HL-60/S4 (cell line): ENCODE measurements around the gene GRID2.
"Not testable (repeated sequence)": the region's sequence is repeated elsewhere in the genome, so short reads cannot be mapped to it uniquely, and the experiment has no call there.

Experiments used
- in situ Hi-C: fragments of 300-500 bp; cut with MboI; formaldehyde crosslinking; loops from 2 replicates; pipeline ENCODE4 v1.14.3; 2022; ENCODE audit warnings: low sequenced_read_pairs

GRID2 gene

GRCh38 chr4:92433272-92433758, 129.5 kb downstream of the GRID2 start:
- in situ Hi-C loops: no loop called here

- in situ Hi-C loops: not testable (repeated sequence)
These were observed 135.0 kb downstream of the GRID2 start for GRCh38 chr4:92438722-92439121.

DNA sequence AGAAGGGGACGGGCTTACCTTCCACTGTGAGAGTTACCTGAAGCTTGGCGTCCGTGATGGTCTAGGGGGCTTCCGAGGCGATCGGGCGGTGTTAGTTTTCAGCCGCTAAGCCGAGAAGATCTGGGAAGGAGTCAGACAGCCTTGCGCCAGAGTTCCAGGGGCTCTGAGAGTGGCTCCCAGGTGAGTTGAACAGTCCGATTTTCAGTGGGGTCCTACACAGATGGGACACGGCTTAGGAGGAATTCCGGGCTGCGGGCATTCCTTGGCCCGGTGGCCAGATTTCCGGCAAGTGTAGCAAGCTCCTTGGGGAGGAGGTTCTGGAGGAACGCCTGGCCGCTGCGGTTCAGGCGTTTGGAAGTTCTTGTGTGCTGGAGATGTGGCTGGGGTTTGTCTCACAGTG, 138.4 kb downstream of the GRID2 start:
- in situ Hi-C loops: not testable (repeated sequence)

GRCh38 chr4:92444143-92444843, 140.5 kb downstream of the GRID2 start:
- in situ Hi-C loops: not testable (repeated sequence)

DNA sequence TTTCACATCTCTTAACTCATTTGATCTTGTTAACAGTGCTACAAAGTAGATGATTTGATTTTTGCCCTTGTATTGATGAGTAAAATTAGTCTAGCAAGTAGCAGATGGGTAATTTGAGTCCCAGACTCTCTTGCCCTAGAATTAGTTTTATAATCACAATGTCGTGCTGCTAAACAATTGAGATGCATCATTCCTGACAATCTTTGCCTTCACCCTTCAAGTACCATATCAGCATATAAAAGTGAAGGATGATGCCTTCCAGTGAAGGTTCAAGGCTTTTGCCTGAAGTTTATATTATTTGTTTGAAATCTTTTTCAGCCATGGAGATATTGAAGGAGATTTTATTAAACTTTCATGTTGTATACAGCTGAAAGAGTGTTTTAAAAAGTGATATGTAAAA, 141.4 kb downstream of the GRID2 start:
- in situ Hi-C loops: no loop called here

DNA sequence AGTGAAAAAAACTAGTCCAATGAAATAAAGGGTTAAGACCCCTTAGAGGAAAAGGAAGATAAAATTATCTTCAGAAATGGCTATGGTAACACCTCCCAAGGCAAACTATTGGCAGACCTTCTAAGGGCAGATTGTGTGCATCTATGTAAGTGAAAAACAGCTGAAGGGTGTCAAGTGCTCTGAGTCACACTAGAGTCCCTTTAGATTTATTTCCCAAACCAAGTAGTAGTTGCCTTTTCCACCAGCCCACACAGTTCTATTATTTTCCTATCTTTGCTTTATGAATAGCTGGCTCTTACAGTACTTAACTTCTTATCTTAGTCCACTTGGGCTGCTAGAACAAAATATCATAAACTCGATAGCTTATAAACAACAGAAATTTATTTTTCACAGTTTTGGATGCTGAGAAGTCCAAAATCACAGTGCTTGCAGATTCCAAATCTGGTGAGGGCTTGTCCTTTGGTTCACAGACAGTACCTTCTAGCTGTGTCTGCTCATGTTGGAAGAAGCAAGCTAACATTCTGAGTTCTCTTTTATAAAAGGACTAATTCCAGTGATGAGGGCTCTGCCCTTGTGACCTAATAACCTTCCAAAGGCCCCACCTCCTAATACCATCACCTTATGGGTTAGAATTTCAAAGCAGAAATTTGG, 143.6 kb downstream of the GRID2 start:
- in situ Hi-C loops: no loop called here

DNA sequence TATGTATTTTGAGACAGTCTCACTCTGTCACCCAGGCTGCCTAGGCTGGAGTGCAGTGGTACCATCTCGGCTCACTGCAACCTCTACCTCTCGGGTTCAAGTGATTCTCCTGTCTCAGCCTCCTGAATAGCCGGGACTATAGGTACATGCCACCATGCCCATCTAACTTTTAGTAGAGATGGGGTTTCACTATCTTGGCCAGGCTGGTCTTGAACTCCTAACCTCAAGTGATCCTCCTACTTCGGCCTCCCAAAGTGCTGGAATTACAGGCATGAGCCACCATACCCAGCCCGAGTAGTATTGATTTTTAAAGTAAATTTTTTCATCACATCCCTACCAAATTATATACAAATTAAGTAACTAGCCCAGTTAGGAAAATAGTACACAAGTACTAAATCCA, 144.4 kb downstream of the GRID2 start:
- in situ Hi-C loops: not testable (repeated sequence)

GRCh38 chr4:92450694-92451093, 146.9 kb downstream of the GRID2 start:
- in situ Hi-C loops: no loop called here

- in situ Hi-C loops: no loop called here
These were observed 148.0 kb downstream of the GRID2 start for GRCh38 chr4:92451782-92452181.

GRCh38 chr4:92452383-92452782, 148.6 kb downstream of the GRID2 start:
- in situ Hi-C loops: not testable (repeated sequence)

GRCh38 chr4:92455329-92455839, 151.6 kb downstream of the GRID2 start:
- in situ Hi-C loops: no loop called here

GRCh38 chr4:92455951-92456350, 152.2 kb downstream of the GRID2 start:
- in situ Hi-C loops: no loop called here

DNA sequence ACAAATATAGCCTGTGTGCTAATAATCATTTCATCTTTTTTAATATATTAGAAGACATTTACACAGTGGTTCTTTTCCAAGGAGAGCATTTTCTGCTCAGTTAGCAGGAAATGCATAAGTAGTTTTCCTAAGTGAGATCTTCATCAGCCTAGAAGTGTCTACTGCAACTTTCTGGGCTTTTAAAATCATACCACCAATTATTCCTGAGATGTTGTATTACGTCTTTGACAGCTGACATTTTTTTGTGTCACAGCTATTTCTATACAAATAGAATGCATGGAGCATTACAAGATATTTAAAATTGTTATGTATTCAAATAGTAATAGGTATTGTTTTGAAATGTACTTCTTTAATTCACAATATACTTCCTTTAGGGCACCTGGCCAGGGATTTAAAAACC, 158.0 kb downstream of the GRID2 start:
- in situ Hi-C loops: no loop called here

GRCh38 chr4:92477298-92477697, 173.5 kb downstream of the GRID2 start:
- in situ Hi-C loops: no loop called here

DNA sequence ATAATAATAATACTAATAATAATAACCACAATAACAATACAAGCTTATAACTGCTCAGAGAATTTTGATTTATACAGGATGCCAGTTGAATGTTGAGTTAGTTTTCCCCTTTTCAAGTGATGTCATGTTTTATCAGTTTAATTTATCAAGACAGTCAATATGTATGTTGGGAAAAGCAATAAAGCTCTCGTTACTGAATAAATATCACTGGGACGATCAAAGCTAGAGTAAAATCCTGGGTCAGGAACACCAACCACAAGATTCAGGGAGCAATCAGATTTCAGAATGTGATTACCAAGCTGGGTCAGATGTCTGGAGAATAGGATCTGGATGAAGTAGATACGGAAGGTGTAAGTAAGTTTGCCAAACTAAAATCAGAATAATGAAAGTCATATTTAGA, 179.6 kb downstream of the GRID2 start:
- in situ Hi-C loops: no loop called here

DNA sequence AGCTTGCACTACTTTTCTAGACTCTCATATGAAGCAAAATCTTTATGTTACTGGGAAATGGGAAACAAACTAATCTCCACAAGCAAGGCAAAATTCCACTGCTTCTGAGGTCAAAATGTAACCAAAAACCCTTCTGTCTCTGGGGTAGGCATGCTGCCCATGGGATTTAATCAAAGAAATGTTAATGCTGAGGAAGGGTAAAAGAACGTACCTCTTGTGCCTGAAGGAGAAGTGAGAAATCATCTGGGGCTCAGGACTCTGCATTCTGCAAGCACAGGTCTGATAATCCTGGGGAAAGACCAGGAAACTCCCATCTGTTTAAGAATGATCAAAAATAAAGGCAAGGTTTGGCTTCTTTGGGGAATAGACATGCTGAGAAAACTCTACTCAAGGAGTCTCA, 184.7 kb downstream of the GRID2 start:
- in situ Hi-C loops: no loop called here

GRCh38 chr4:92497141-92497540, 193.4 kb downstream of the GRID2 start:
- in situ Hi-C loops: no loop called here

DNA sequence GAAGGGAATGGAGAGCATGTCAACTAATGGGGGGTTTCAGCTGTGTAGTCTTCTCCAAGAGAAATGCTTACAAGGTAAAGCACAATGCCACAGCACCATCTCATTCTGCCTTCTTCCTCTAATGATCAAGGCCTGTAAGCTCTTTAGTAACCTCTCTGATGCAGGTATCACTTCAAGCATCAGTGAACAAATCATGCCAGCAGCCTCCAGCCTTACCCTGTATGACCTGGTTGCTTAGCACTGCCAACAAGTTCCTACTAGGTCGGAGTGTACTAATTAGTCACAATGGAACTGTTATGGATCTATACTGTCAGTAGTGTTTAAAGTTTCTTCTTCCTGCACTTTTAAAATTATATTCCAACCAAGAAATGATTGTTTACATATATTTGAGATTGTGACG, 197.7 kb downstream of the GRID2 start:
- in situ Hi-C loops: no loop called here

DNA sequence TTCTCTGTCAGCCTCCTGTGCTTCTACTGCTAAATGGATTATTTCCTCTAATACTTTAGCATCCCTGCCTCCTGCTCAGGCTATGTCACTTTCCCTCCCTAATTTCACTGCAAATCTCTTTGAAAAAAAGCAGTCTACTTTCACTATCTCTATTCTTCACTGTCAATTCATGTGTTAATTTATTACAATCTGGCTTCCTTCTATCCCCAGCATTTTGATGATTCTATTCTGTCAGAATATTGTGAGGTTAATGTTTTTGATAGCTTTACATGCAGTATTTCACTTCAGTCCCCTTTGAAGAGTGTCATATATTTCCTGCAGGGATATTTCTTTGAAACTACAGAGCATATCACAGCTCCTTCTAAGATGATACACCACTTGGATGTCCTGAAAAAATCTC, 203.2 kb downstream of the GRID2 start:
- in situ Hi-C loops: no loop called here

GRCh38 chr4:92514627-92515026, 210.9 kb downstream of the GRID2 start:
- in situ Hi-C loops: no loop called here

DNA sequence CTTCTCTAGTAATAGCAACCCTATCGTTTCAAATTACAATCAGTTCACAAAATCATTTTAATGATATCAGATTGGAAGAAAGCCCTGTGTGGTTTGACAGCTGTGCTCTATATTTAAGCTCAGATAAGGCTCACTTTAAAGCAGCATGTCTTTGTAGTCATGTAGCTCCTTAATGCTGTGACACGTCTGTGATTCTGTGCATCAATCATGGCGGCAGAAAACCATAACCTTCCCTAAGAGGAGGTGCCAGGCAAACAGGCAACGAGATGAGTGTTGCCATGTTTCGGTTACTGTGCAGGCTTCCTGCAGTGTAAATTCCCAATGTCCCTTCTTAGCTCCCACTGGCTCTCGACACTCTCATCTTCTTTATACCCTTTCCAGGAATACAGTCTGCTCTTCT, 212.7 kb downstream of the GRID2 start:
- in situ Hi-C loops: no loop called here

GRCh38 chr4:92519727-92520126, 216.0 kb downstream of the GRID2 start:
- in situ Hi-C loops: no loop called here
